HCT116 (cell line): Measurements from ENCODE around the gene SRPK3. TPM values are rescaled to one million over a fixed set of nuclear protein-coding genes. Genes with fewer than 3 reads are reported as not detected.

Source experiments
- ATAC-seq: fragments of 200-7000 bp; cut with Tn5 transposase; 2 replicates; pipeline ENCODE4 v1.9.1; 2020; ENCODE audit warnings: mild to moderate bottlenecking, moderate library complexity
- BruUV-seq: library from RNA; stranded (reverse); fragments of 400-500 nt; replicated peaks from 2 replicates; lab custom pipeline; 2021; lab: Mats Ljungman, UMichigan
- CTCF ChIA-PET: fragments of 300-600 bp; sonication (Branson Sonifier 250); formaldehyde crosslinking; loops from one replicate; lab custom pipeline; 2021; ENCODE audit warnings: antibody characterized with exemption; lab: Charles Lee
- POLR2A ChIA-PET: fragments of 300-600, 350-600 bp; sonication (Branson Sonifier 250); formaldehyde crosslinking; loops from one replicate; lab custom pipeline; 2021; ENCODE audit warnings: antibody characterized with exemption; lab: Charles Lee
- RAD21 ChIA-PET, 2 experiments: fragments of 300-600 bp; sonication (Branson Sonifier 250); formaldehyde crosslinking; loops; one replicate each; lab custom pipeline; 2023; ENCODE audit warnings: low total read pairs in 2 of 2; ENCODE audit not compliant: uncharacterized antibody in 2 of 2, unreplicated experiment in 2 of 2, low non-redundant PET in 1 of 2; lab: Charles Lee
- DNase-seq: peaks from one replicate; pipeline ENCODE4 v3.0.0-alpha.2; 2010; ENCODE audit warnings: low read depth, low spot score
- H2AFZ ChIP-seq: fragments of 200-600 bp; shearing (Covaris generic), sonication (generic); 2 replicates; pipeline ENCODE4 v1.6.1; 2017; ENCODE audit warnings: low read depth, mixed run types, mixed read lengths, antibody characterized with exemption, low read length; ENCODE audit not compliant: poor library complexity, severe bottlenecking
- H3K27ac ChIP-seq: 2 replicates; pipeline ENCODE4 v1.5.1; 2012; ENCODE audit warnings: low read depth, low read length
- H3K27me3 ChIP-seq: fragments of 200-600 bp; sonication (generic); 2 replicates; pipeline ENCODE4 v1.6.1; 2016; ENCODE audit warnings: mixed run types, low read length, mixed read lengths; ENCODE audit not compliant: insufficient read depth
- H3K36me3 ChIP-seq, 2 experiments: fragments of 200-500 bp in 1 of 2; fragments of 200-600 bp in 1 of 2; sonication (Bioruptor generic) in 1 of 2; sonication (generic) in 1 of 2; 2 replicates each; pipeline versions ENCODE4 v1.5.1 to v1.6.1; 2014 to 2016; ENCODE audit warnings: low read length in 2 of 2, inconsistent platforms in 1 of 2, mixed read lengths in 1 of 2, mixed run types in 1 of 2; ENCODE audit not compliant: insufficient read depth in 2 of 2, control insufficient read depth in 1 of 2
- H3K4me1 ChIP-seq, 2 experiments: fragments of 200-600 bp in 1 of 2; sonication (generic) in 1 of 2; 2 replicates each; pipeline versions ENCODE4 v1.5.1 to v1.6.1; 2012 to 2017; ENCODE audit warnings: low read length in 2 of 2, inconsistent platforms in 1 of 2, mild to moderate bottlenecking in 1 of 2, mixed read lengths in 1 of 2, mixed run types in 1 of 2, moderate library complexity in 1 of 2; ENCODE audit not compliant: insufficient read depth in 2 of 2, control insufficient read depth in 1 of 2
- H3K4me2 ChIP-seq: fragments of 200-600 bp; sonication (generic); 2 replicates; pipeline ENCODE4 v1.6.1; 2017; ENCODE audit warnings: mixed run types, low read length, mixed read lengths
- H3K4me3 ChIP-seq, 2 experiments: fragments of 200-600 bp in 1 of 2; sonication (generic) in 1 of 2; replicated peaks in 1 of 2; 2 replicates each; pipeline ENCODE4 v1.5.1; 2011 to 2016; ENCODE audit warnings: low read length in 2 of 2, control low read depth in 1 of 2, low read depth in 1 of 2, mild to moderate bottlenecking in 1 of 2, mixed read lengths in 1 of 2, mixed run types in 1 of 2
- H3K79me2 ChIP-seq: fragments of 200-600 bp; sonication (generic); 2 replicates; pipeline ENCODE4 v1.6.1; 2017; ENCODE audit warnings: mild to moderate bottlenecking, mixed run types, low read length, moderate library complexity, mixed read lengths; ENCODE audit not compliant: insufficient read depth
- H3K9ac ChIP-seq: fragments of 200-600 bp; sonication (generic); 2 replicates; pipeline ENCODE4 v1.6.1; 2016; ENCODE audit warnings: low read length, mixed read lengths
- H3K9me2 ChIP-seq: fragments of 200-600 bp; sonication (generic), shearing (Covaris generic); 2 replicates; pipeline ENCODE4 v1.6.1; 2017; ENCODE audit warnings: mixed run types, mild to moderate bottlenecking, moderate library complexity; ENCODE audit not compliant: insufficient read depth
- H3K9me3 ChIP-seq, 2 experiments: fragments of 200-500 bp in 1 of 2; fragments of 200-600 bp in 1 of 2; sonication (Bioruptor generic) in 1 of 2; sonication (generic) in 1 of 2; 2 replicates each; pipeline ENCODE4 v1.6.1; 2014 to 2017; ENCODE audit warnings: low read length in 2 of 2, mixed read lengths in 2 of 2, inconsistent platforms in 1 of 2, low read depth in 1 of 2, mild to moderate bottlenecking in 1 of 2, mixed run types in 1 of 2, moderate library complexity in 1 of 2; ENCODE audit not compliant: control insufficient read depth in 1 of 2, insufficient read depth in 1 of 2
- H4K20me1 ChIP-seq: fragments of 200-600 bp; sonication (generic), shearing (Covaris generic); 2 replicates; pipeline ENCODE4 v1.6.1; 2017; ENCODE audit warnings: mixed run types, mild to moderate bottlenecking, moderate library complexity; ENCODE audit not compliant: insufficient read depth
- CEBPB ChIP-seq: IDR thresholded peaks from 2 replicates; pipeline ENCODE4 v1.6.1; 2012; ENCODE audit warnings: low read depth
- ELF1 ChIP-seq: IDR thresholded peaks from 2 replicates; pipeline ENCODE4 v1.6.1; 2012; ENCODE audit warnings: low read depth, borderline replicate concordance
- EZH2 ChIP-seq: fragments of 200-600 bp; sonication (generic); IDR thresholded peaks from 2 replicates; pipeline ENCODE4 v1.6.1; 2017; ENCODE audit warnings: antibody characterized with exemption, mixed run types
- FOSL1 ChIP-seq: IDR thresholded peaks from 2 replicates; pipeline ENCODE4 v1.6.1; 2012; ENCODE audit warnings: low read depth
- JUND ChIP-seq: IDR thresholded peaks from 2 replicates; pipeline ENCODE4 v1.6.1; 2012
- POLR2AphosphoS5 ChIP-seq: IDR thresholded peaks from 2 replicates; pipeline ENCODE4 v1.6.1; 2011; ENCODE audit warnings: mild to moderate bottlenecking, low read depth, low read length, moderate library complexity
- RAD21 ChIP-seq: IDR thresholded peaks from 2 replicates; pipeline ENCODE4 v1.6.1; 2012; ENCODE audit warnings: low read depth, mild to moderate bottlenecking
- SIN3A ChIP-seq: IDR thresholded peaks from 2 replicates; pipeline ENCODE4 v1.6.1; 2012; ENCODE audit warnings: low read depth
- SP1 ChIP-seq: IDR thresholded peaks from 2 replicates; pipeline ENCODE4 v1.6.1; 2012; ENCODE audit warnings: low read depth
- SRF ChIP-seq: IDR thresholded peaks from 2 replicates; pipeline ENCODE4 v1.6.1; 2012; ENCODE audit warnings: low read depth
- TCF7L2 ChIP-seq: IDR thresholded peaks from 2 replicates; pipeline ENCODE4 v1.7.0; 2011; ENCODE audit warnings: borderline replicate concordance, inconsistent platforms; ENCODE audit not compliant: insufficient read depth, insufficient read length; ENCODE audit errors: extremely low read depth
- YY1 ChIP-seq: IDR thresholded peaks from 2 replicates; pipeline ENCODE4 v1.6.1; 2011; ENCODE audit warnings: low read length, low read depth, moderate library complexity, mild to moderate bottlenecking; ENCODE audit not compliant: insufficient replicate concordance; ENCODE audit errors: extremely low read depth
- ZFX ChIP-seq: fragments of 450-650 bp; IDR thresholded peaks from 2 replicates; pipeline ENCODE4 v1.6.1; 2017
- ZNF274 ChIP-seq: fragments of 200-500 bp; sonication (Bioruptor generic); IDR thresholded peaks from 2 replicates; pipeline ENCODE4 v1.6.1; 2014; ENCODE audit warnings: mild to moderate bottlenecking, low read depth, low read length, inconsistent platforms
- intact Hi-C: fragments of 100-400 bp; cut with micrococcal nuclease; formaldehyde crosslinking; loops from 2 replicates; pipeline ENCODE4 v1.10.0; 2022
- total RNA-seq: library from RNA; stranded (reverse); gene quantifications from one replicate; pipeline ENCODE4 v1.2.1, GENCODE V29; 2021; ENCODE audit not compliant: unreplicated experiment
- TF ChIP-seq, protein P1 (sequence below): IDR thresholded peaks from 2 replicates; pipeline ENCODE4 v1.6.1; 2012; ENCODE audit warnings: low read depth
- TF ChIP-seq, protein P2 (sequence below): IDR thresholded peaks from 2 replicates; pipeline ENCODE4 v1.6.1; 2012
- TF ChIP-seq, protein P3 (sequence below): IDR thresholded peaks from 2 replicates; pipeline ENCODE4 v1.6.1; 2012

The SRPK3 gene
- total RNA-seq, 1 experiment from 2014 or later: not detected

DNA sequence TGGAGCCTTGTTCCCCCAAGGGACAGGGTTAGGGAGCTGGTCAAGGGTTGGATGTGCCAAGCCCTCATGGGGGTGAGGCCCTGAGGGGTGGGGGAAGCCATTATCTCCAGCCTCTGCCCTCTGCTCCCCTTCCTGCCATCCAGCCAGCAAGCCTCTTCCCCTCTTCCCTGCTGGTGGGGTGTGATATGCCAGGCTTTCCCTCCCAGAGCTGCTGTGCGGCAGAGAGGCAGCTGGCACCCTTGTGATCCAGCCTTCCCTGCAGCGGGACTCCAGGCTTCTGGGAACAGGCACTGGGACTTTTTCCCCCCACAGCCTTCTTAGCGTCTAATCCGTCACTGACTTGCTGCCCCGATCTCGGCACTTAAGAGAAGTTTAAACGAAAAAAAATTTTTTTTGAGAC is 19.9 kb downstream of the SRPK3 start (continued):
- TF ChIP-seq, protein P1, sequence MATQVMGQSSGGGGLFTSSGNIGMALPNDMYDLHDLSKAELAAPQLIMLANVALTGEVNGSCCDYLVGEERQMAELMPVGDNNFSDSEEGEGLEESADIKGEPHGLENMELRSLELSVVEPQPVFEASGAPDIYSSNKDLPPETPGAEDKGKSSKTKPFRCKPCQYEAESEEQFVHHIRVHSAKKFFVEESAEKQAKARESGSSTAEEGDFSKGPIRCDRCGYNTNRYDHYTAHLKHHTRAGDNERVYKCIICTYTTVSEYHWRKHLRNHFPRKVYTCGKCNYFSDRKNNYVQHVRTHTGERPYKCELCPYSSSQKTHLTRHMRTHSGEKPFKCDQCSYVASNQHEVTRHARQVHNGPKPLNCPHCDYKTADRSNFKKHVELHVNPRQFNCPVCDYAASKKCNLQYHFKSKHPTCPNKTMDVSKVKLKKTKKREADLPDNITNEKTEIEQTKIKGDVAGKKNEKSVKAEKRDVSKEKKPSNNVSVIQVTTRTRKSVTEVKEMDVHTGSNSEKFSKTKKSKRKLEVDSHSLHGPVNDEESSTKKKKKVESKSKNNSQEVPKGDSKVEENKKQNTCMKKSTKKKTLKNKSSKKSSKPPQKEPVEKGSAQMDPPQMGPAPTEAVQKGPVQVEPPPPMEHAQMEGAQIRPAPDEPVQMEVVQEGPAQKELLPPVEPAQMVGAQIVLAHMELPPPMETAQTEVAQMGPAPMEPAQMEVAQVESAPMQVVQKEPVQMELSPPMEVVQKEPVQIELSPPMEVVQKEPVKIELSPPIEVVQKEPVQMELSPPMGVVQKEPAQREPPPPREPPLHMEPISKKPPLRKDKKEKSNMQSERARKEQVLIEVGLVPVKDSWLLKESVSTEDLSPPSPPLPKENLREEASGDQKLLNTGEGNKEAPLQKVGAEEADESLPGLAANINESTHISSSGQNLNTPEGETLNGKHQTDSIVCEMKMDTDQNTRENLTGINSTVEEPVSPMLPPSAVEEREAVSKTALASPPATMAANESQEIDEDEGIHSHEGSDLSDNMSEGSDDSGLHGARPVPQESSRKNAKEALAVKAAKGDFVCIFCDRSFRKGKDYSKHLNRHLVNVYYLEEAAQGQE: no peak
- TF ChIP-seq EZH2 (no peak), JUND (no peak), POLR2AphosphoS5 (no peak), TCF7L2 (no peak), CEBPB (no peak), ELF1 (no peak), ZNF274 (no peak), YY1 (no peak), SRF (no peak), SP1 (no peak)
- TF ChIP-seq, protein P2, sequence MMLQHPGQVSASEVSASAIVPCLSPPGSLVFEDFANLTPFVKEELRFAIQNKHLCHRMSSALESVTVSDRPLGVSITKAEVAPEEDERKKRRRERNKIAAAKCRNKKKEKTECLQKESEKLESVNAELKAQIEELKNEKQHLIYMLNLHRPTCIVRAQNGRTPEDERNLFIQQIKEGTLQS: no peak
- TF ChIP-seq, all 23 proteins: peak for 0

DNA sequence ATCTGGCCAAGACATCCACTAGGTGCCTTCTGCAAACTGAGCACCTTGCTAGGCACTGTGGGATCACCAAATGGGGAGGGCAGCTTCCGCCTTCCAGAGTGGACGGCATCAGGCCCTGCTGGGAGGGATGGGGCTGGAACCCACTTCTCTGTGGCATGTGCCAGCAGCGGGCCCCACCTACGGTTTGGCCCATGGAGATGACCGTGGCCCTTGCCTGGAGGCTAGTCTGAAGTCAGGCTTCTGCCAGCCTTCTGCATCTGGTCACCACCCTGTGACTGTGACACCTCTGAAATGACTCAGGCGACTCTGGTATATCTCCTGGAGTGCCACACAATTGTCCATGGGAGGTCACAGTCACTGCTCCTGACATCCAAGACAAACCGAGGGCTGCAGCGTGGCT is 20.8 kb downstream of the SRPK3 start:
- H3K9me3 ChIP-seq: no peaks in the 10 kb centered on the region
- ChIA-PET CTCF (no interaction called here), POLR2A (no interaction called here), RAD21 (no interaction called here)
- peaks cover 0 to 6% of the 10 kb centered on the region in 2 experiments; a peak in 1 of 4 replicates for H3K36me3 ChIP-seq
- H3K4me3 ChIP-seq: no peak overlapping the region
- no peak overlapping the region for H3K9ac ChIP-seq
- no TSS peak for BruUV-seq
- ATAC-seq: no peak
- H3K27ac ChIP-seq: no peak overlapping the region
- intact Hi-C loops: no loop called here
- H4K20me1 ChIP-seq: no peaks in the 10 kb centered on the region
- no peaks in the 10 kb centered on the region for H3K4me1 ChIP-seq
- no peak overlapping the region for H2AFZ ChIP-seq
- peaks cover under 1% of the 10 kb centered on the region; the same call in 1 of the 2 replicates for H3K79me2 ChIP-seq
- no peak overlapping the region for H3K4me2 ChIP-seq
- DNase-seq: no peak
- no peaks in the 10 kb centered on the region for H3K27me3 ChIP-seq
- H3K9me2 ChIP-seq: no peaks in the 10 kb centered on the region
- TF ChIP-seq, protein P3, sequence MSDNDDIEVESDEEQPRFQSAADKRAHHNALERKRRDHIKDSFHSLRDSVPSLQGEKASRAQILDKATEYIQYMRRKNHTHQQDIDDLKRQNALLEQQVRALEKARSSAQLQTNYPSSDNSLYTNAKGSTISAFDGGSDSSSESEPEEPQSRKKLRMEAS: no peak
- no peak for TF ChIP-seq ZFX
- no peak for TF ChIP-seq RAD21
- TF ChIP-seq, protein P2: no peak
- TF ChIP-seq TCF7L2: no peak
- no peak for TF ChIP-seq ELF1
- no peak for TF ChIP-seq SRF
- TF ChIP-seq, protein P1: no peak
- no peak for TF ChIP-seq CEBPB
- no peak for TF ChIP-seq SIN3A
- no peak for TF ChIP-seq FOSL1
- no peak for TF ChIP-seq YY1
